ENCODE measurements around the gene RBM5.

The RBM5 gene

DNA sequence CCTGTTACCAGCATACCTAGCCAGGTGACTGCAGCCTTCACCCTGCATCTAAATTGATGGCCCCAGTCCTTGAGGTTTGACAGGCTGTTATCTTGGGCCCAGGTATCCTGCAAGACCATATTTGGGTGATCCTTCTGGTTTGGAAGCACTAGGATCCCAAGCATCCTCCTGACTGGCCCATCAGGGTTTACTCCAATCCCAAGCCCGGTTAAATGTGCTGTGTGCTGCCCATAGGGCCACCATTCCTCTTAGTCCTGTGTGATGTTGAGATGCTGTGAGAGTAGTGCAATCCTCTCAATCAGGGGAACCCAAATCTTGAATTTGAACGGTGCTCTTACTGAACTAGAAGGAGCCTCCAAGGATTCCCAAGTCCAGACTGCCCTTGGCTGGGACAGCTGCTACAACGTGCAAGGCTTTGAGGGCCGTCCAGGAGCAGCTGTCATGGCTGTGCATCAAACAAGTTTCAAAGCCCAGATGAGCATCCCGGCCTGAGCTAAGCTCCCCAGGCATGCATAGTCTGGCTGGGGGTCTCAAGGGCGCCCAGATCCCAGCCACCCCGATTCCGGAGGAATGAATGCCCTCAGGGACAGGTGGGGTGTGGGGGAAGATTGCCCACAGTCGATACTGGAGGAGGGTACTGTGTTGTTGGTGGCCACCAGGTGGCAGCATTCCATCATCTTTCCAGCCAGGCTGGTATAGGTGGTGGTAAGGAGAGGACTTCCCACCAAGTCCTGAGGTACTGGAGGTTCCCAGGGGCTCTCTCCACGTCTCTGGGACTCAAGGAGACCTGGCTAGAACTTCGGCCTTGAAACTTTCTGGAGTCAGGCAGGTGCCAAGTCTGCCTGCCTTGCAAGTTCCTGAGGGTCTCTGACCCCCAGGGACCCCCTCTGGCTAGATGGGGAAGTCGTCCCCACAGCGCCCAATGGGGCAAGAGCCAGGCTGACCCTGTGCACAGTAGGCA, 32.6 kb downstream of the RBM5 start:
- peak; percentile 48 to 50 for DNase-seq (ENCODE audit: low read depth in 1 of 2, low spot score in 1 of 2)

DNA sequence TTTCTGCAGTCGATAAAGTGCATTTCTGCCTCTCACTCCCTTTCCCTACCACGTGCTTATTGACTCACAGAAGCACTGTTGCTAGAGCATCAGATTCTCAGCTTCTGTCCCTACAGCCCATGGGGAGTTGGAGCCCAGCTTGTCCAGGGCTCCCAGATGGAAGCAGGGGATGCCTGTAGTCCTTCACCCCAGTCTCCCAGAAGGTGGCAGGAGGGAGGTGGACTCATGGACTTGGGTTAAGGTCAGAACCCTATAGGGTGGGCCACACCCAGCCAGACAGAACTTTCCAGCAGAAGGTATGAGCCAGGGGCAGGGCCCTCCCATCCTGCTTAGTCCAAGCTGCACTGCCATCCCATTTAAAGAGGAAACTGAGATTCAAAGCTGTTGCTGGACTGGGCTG, 33.4 kb downstream of the RBM5 start:
- DNase-seq (ENCODE audit: low read depth in 1 of 2, low spot score in 1 of 2) = no peak

DNA sequence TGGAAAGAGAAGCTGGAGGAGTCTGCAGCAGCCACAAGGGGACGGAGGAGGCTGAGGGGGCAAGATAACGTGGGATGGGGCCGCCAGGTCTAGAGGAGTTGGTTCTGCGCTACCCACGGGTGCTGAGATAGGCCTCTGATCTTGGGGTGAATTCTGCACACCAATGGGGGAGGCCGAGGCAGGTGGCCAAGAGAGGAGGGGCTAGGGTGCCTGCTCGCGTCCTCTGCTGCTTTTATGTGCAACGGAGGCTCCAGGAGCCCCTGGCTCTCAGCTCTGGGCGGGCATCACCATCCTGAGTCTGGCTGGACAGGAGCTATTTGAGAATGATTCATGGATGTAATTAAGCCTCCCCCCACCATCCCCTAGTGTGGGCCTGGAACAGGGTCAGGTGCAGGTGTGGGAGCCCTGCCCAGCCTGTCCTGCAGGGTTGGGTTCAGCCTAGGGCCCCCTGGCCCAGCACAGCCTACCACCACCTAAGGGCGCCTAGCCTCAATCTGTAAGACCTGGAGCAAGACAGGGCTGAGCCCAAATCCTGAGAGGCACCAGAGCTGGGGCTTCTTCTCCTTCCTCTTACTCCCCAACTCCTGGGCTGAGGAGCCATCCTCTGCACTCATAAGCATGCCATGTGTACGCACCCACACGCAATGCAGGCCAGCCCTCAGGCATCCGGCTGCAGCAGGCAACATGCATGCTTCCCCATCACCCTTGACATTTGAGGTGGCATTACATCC, 34.1 kb downstream of the RBM5 start:
- no peak for DNase-seq (ENCODE audit: low read depth in 1 of 2, low spot score in 1 of 2)

DNA sequence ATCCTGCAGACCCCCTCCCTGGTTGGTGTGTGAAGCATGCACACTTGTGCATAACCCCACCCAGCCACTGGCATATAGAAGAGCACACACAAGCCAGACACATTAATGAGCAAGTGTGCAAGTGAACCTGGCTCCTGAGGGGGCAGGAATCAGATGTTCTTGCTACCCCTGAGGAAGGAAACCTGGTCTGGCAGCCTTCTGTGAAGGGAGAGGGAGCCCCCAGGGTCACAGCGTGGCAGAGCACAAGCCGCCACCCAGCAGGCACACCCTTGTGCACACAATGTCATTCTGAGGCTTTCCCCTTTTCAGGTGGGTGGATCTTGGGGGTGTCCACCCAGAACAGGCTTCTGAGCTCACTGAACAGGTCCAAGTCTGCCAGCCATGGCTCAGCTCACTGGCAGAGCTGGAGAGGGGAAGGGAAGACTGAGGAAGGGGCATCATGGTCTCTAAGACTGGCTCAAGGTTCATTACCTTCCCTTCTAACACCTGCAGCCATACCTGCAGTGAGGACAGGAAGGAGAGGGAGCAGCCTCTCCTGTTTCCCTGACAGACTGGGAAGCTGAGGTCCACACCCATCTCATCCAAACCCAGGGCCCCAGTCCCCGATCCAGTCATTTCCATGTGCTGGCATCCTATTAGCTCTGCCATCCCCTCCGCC, 34.8 kb downstream of the RBM5 start:
- no peak for DNase-seq (ENCODE audit: low read depth in 1 of 2, low spot score in 1 of 2)

DNA sequence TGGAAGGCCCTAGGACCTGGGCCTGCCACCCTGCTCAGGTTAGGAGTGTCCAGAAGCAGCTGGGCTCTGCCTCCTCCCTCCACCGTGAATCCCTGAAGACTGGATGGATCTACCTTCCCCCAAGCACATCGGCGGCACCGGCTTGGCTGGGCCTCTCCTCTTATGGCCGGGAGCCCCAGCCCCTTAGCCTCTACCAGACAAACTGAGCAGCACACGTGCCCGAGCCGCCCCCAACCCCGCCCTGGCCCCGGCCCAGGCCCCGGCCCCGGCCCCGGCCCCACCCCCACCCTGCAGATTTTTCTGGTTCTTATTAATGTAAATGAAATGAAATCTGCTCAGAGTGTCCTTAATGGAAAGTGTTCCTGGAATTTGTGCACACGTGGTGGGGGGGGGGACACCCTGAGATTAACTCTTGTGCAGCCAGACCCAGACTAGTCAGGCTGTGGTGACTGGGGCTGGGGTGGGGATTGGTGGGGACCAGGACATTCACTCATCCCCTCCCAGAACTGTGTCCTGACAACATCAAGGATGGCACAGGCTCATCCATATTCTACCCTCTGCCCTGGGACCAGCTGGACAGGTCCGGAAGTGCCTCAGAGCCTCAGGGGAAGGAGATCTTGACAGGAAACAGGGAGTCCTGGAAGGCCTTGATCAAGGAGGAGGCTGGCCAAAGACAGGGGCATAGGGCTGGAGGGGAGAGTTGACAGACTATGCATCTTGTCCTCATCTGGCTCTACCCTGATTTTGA, 35.5 kb downstream of the RBM5 start:
- DNase-seq (ENCODE audit: low read depth in 1 of 2, low spot score in 1 of 2) = no peak

DNA sequence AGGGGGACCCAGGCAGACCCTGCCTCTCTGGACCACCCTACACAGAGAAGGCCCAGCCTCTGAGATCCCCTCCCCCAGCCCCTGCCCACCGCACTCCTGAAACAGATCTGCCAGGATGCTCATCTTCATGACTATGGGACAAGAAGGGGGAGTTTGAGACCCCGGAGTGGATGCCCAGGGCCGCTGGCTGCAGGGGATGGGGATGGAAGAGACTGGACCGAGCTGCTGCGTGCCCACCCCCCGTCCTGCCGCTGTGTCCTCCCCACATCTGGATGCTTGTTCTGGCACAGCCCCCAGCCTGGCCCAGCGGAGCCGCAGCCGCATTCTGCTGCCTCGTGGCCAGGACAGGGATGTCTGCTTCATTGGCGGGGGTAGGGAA, 36.1 kb downstream of the RBM5 start:
- no peak for DNase-seq (ENCODE audit: low read depth in 1 of 2, low spot score in 1 of 2)

DNA sequence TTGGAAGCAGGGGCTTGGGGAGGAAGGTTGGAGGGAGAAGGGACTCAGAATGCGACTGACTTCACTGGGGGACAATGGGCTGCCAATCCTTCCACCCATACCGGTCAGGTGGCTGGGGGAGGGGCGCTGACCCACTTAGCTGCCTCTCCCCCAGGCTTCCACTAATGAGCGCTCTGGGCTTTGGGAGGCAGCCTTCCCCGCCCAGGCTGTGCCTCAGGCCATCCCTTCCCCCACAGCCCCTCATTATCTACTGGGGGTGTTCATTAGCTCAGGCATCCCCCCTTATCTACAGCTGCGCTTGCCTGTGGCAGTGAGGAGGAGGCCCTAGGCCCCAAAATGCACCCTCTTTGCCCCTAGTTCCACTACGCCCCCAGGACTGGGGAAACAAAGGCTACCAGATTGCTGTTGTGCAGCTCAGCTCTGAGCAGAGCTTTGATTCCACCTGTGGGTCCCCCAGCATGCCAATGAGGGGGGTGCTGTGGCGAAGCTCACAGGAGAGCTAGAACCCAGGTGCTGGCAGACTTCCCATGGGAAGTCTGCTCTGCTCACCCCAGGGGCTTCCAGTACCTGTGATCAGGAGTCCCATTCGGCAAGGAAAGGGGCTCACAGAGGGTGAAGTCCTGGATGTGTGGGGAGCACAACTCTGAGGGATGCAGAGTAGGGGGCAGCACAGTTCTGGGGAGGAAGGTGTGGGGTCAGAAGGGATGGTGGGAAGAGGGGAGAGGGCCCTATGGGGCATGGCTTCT, 37.0 kb downstream of the RBM5 start:
- no peak for DNase-seq (ENCODE audit: low read depth in 1 of 2, low spot score in 1 of 2)

DNA sequence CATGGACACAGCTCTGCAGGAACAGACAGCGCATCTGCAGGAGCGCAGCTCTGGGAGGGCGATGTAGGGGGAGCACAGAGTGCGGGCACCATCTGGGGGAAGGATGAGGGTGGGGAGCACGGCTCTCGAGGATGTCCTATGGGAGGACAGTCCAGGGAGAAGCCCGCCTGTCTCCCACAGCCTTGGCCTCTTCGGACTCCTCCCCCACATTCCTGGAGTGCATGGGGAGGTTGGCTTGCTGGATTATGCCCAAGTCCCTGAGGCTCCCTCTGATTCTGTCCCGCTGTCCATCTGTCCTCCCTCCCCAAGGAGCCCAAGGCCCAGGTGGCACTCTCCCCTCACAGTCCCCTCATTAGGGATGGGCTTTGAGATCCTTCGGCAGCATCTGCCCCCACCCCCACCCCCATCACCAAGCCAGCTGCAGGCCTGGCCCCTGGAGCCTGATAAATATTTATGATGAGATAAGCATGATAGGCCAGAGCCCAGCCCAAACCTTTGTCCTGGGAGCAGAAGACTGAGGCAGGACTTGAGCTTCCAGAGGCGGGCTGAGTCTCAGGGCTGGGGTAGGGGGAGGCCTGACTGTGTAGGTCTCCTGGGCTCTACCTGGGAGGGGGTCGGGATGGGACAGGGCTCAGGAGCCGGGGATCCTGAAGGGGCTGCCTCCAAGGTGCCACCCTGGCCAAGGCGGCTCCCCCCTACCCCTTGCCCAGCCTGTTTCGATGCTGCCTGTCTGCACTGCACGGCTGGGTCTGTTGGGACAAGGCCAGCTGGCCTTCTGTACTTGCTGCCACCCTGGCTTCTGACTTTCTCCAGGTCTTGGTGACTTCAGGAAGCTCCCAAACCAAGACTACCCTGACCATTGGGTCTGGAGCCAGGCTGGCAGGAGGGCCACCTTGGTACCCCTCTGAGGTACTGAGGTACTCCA, 37.8 kb downstream of the RBM5 start:
- no peak for DNase-seq (ENCODE audit: low read depth in 1 of 2, low spot score in 1 of 2)

DNA sequence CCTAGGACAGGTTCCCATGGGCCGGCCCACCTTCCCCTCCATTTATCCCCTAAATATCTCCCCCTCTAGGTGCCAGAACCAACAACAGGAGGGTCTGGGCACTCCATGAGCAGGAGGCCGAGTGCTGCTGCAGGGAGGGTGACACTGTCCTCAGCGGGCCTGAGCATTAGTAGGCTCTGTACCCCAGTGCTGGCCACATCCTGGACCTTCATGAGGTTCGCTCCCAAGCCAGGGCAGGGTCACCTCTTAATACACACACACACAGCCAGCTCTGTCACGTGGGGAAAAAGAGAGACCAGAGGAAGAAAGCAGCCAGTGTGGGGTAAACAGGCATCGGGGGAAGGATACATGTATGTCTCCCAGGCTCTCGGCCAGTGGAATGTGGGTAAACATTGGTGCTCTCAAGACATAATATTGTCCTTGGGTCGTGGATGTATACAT, 38.6 kb downstream of the RBM5 start:
- no peak for DNase-seq (ENCODE audit: low read depth in 1 of 2, low spot score in 1 of 2)

DNA sequence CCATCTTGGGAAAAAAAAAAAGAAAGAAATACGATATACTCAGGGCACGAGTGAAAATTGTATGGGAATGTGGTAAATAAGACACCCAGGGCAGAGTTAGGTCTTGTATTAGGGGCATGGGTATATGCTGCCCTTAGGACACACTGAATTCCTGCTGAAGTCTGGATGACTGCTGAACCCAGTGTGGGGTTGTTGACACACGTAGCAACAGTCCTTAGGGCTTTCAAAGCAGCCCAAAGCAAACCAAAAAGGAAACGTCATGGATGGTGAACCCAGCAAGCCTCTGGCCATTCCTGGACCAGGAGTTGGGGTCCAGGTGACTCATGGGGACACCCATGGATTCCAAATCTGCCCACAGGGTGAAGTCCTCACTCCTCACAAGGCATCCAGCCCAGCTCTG, 39.3 kb downstream of the RBM5 start:
- DNase-seq (ENCODE audit: low read depth in 1 of 2, low spot score in 1 of 2) = no peak

DNA sequence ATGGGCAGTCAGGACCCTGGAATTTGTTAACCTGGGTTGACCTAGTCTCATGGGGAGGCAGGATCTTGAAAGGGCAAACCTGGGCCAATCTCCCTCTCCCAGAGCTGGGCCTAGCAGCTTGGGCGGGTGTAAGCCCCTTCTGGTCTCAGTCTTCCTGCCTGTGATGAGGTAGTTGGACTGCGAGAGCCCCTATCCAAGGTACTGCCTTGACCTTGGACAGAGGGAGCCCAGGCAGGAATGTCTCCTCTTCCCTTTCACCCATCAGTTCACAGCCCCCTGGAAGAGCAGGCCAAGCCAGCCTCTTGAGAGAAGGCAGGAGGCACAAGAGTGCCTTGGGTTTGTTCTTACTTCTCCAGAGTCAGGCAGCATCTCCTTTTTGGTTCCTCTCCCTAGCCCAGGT, 41.7 kb downstream of the RBM5 start:
- no peak for DNase-seq (ENCODE audit: low read depth in 1 of 2, low spot score in 1 of 2)

DNA sequence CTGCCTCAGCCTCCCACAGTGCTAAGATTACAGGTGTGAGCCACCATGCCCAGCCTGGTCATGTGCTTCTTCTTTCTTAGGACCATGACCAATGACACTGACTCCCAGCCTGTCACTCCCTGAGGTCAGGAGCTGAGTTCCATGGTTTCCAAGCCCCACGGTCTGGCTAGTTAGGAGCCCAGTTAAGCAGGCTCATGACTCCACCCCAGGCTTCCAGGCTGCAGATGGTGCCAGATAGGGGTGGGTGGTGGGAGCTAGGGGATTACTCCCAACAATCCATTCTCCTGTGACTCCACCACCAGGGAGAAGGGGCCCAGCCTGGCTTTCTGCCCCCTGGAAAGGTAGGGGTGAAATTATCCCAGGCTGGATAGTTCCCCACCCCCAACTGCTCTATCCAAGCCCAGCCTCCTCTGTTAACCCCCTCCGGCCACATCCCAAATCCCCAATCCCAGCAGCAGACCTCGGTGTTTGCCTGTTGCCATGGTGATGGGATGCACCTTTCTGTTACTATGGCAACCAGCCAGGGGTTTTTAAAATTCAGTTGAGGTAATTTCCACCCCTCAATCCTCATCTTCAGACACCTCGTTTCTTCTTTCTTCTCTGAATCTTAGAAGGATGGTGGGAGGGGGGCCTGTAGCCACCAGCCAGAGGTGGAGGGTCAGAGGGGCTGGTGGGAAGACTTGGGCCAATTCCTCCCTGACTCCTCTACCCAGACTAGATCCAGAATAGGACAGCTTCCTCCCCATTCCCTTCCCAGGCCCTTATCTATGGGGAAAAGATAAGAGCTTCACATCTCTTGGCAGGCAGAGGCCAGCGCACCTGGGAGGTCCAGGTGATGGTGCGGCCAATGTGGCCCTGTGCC, 43.9 kb downstream of the RBM5 start:
- DNase-seq (ENCODE audit: low read depth in 1 of 2, low spot score in 1 of 2) = no peak

DNA sequence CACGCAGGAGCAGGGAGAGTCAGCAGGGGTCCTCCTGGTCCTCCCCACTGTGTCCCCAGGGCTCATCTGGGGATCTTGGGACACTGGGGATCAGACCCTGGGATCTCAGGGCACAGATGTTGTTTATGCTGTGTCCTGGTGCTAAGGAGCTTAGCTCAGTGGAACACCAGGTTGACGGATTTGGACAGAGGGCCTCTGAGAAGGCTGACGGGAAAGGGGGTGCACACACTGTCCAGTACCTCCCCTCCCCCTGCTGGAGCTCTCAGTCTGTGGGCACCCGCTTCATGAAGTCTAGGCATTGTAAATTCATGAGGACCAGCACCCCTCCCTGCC, 44.5 kb downstream of the RBM5 start:
- DNase-seq (ENCODE audit: low read depth in 1 of 2, low spot score in 1 of 2) = no peak

DNA sequence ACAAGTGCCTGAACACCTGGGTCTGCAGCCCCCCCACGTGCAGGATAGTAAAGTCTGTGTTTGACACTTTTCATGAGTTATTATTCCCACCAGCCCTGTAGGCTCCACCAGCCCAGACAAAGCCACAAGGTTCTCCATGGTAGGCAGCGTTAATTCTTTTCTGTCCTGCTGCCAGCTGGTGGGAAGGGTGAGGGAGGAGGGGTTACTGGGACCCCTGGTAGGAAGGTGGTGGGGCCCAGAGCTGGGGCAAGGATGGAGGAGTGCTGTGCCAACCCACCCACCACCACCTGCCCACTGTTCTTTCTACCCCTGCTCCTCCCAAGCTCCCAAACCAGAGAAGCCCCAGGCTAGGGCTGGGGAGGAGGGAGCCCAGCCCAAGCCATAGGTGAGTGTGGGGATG, 45.6 kb downstream of the RBM5 start:
- DNase-seq (ENCODE audit: low read depth in 1 of 2, low spot score in 1 of 2) = no peak

DNA sequence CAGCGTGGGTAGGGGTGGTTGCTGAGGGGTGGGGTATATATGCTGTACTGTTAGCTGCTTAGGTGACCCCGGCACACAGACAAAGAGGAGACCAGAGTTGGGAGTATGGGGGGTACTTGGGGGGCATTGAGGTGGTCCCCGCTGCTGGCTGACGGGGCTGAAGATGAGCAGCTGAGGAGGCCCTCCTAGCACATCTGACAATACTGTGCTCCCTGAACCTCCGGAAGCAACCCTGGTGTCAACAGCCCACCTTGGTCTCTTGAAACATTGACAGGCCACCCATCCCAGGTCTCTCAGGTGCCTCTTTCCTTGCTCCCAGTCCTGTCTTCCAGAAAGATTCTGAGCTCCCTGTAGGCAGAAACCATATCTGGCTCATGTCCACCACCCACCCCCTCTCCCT, 47.2 kb downstream of the RBM5 start:
- DNase-seq (ENCODE audit: low read depth in 1 of 2, low spot score in 1 of 2) = no peak

DNA sequence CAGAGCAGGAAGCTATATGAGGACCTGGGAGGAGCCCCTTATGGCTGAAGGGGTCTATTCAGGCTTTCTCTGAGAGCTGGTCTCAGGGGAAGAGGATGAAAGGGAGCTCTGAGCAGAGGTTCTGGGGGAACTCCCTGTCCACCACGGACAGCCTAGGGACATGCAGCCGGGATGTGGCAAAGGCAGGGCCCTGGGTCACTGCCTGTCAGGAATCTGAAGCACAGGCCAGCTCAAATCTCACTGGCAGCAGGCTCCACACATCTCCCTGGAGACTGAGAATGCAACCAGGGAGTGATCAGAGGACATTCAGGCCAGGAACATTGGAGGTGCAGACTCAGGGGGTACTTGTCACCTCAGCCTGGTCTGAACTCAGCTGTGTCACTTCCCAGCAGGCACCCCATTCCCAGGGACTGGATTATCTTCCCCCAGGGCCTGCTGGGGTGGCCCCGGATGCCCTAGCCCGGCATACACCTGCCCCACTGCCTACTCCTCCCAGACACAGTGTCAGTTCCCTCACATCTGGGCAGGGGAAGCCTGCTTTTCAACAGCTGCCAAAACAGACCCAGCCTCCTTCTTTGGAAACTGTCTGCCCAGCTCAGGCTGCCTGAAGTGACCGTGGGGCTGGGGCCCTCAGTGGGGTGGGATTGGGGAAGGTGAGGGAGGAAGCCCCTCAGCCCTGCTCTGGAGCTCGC, 48.1 kb downstream of the RBM5 start:
- DNase-seq (ENCODE audit: low read depth in 1 of 2, low spot score in 1 of 2) = no peak

DNA sequence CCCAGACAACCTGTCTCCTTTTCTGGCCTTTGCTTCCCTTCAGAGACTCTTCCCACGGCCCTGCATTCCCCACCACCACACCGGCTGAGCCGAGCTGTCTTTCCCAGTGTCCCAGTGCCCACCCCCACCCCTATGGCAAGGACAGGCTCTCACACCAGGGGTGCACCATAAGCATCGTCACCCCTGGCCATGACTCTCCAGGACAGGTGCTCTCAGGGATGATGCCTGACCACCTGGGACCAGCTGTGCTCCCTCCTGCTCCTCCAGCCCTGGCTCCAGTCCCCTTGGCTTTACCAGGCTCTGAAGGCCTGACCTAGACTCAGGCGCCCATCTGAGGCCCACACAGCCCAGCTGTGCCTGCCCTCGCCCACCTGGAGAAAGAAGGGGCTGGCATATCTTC, 48.8 kb downstream of the RBM5 start:
- no peak for DNase-seq (ENCODE audit: low read depth in 1 of 2, low spot score in 1 of 2)
